ENCODE results near the gene TFDP2.

TFDP2 gene

GRCh38 chr3:142072816-142073215 lies 76.5 kb downstream of the TFDP2 start:
- DNase-seq (ENCODE audit: low read depth), result no peak

- no peak for DNase-seq (ENCODE audit: low read depth)
Measured at GRCh38 chr3:142065932-142066331, 83.4 kb downstream of the TFDP2 start.

GRCh38 chr3:142065344-142065743 lies 84.0 kb downstream of the TFDP2 start:
- DNase-seq (ENCODE audit: low read depth), result no peak

- DNase-seq (ENCODE audit: low read depth), result no peak
Measured at GRCh38 chr3:142064454-142064853, 84.9 kb downstream of the TFDP2 start.

- DNase-seq (ENCODE audit: low read depth), result no peak
Measured at GRCh38 chr3:142057331-142057725, 92.0 kb downstream of the TFDP2 start.

- DNase-seq (ENCODE audit: low read depth), result no peak
Measured at GRCh38 chr3:142056656-142057330, 92.6 kb downstream of the TFDP2 start.

- no peak for DNase-seq (ENCODE audit: low read depth)
Measured at GRCh38 chr3:142053835-142054234, 95.5 kb downstream of the TFDP2 start.

- no peak for DNase-seq (ENCODE audit: low read depth)
Measured at GRCh38 chr3:142053244-142053643, 96.1 kb downstream of the TFDP2 start.

- no peak for DNase-seq (ENCODE audit: low read depth)
Measured at GRCh38 chr3:142051351-142051750, 98.0 kb downstream of the TFDP2 start.

- DNase-seq (ENCODE audit: low read depth), result no peak
Measured at GRCh38 chr3:142047021-142047369, 102.3 kb downstream of the TFDP2 start.

GRCh38 chr3:142046320-142047020 lies 102.9 kb downstream of the TFDP2 start:
- DNase-seq (ENCODE audit: low read depth), result no peak

- no peak for DNase-seq (ENCODE audit: low read depth)
Measured at GRCh38 chr3:142040941-142041491, 108.3 kb downstream of the TFDP2 start.

GRCh38 chr3:142035308-142035922 lies 113.9 kb downstream of the TFDP2 start:
- DNase-seq (ENCODE audit: low read depth), result no peak

GRCh38 chr3:142033292-142033691 lies 116.1 kb downstream of the TFDP2 start:
- DNase-seq (ENCODE audit: low read depth), result no peak

- DNase-seq (ENCODE audit: low read depth), result no peak
Measured at GRCh38 chr3:142031575-142031974, 117.8 kb downstream of the TFDP2 start.

- no peak for DNase-seq (ENCODE audit: low read depth)
Measured at GRCh38 chr3:142029791-142030190, 119.6 kb downstream of the TFDP2 start.

- no peak for DNase-seq (ENCODE audit: low read depth)
Measured at GRCh38 chr3:142029052-142029642, 120.2 kb downstream of the TFDP2 start.

GRCh38 chr3:142028243-142028777 lies 121.0 kb downstream of the TFDP2 start:
- DNase-seq (ENCODE audit: low read depth), result no peak

GRCh38 chr3:142027735-142028134 lies 121.6 kb downstream of the TFDP2 start:
- no peak for DNase-seq (ENCODE audit: low read depth)

- DNase-seq (ENCODE audit: low read depth), result no peak
Measured at GRCh38 chr3:142027300-142027699, 122.0 kb downstream of the TFDP2 start.

- DNase-seq (ENCODE audit: low read depth), result no peak
Measured at GRCh38 chr3:142026333-142026732, 123.0 kb downstream of the TFDP2 start.

- DNase-seq (ENCODE audit: low read depth), result no peak
Measured at GRCh38 chr3:142022381-142022780, 127.0 kb downstream of the TFDP2 start.

All from activated gamma-delta T cell treated with anti-CD3 and anti-CD28 coated beads, Interleukin-2, amount 50 U/mL, for 16 hours (primary cell).